Lung (tissue), 12 donors: ENCODE measurements around the gene MAP2K1. TPM values are rescaled to one million over a fixed set of nuclear protein-coding genes. Genes with fewer than 3 reads are reported as not detected.

Experiments used
- ATAC-seq: fragments of 200-7000 bp; cut with Tn5 transposase; one replicate; pipeline ENCODE4 v1.9.1; 2020; ENCODE audit warnings: moderate number of reproducible peaks; ENCODE audit not compliant: insufficient read depth, low FRiP score
- DNase-seq, 3 donors: peaks; one replicate each; pipeline ENCODE4 v3.0.0-alpha.2; 2013 to 2017
- H3K27ac ChIP-seq, 2 donors: one replicate each; pipeline ENCODE4 v1.5.1; 2013; ENCODE audit warnings: mild to moderate bottlenecking in 2 of 2, moderate library complexity in 2 of 2, control low read depth in 1 of 2, inconsistent platforms in 1 of 2, low read depth in 1 of 2, low read length in 1 of 2
- H3K27me3 ChIP-seq, 3 donors: one replicate each; pipeline ENCODE4 v1.5.1; 2013; ENCODE audit warnings: low read length in 2 of 3; ENCODE audit not compliant: control insufficient read depth in 3 of 3, insufficient read depth in 3 of 3
- H3K36me3 ChIP-seq, 4 donors: one replicate each; pipeline ENCODE4 v1.5.1; 2013; ENCODE audit warnings: low read length in 4 of 4, mild to moderate bottlenecking in 1 of 4, moderate library complexity in 1 of 4; ENCODE audit not compliant: control insufficient read depth in 4 of 4, insufficient read depth in 4 of 4
- H3K4me1 ChIP-seq, 5 donors: one replicate each; pipeline ENCODE4 v1.5.1; 2013; ENCODE audit warnings: low read length in 5 of 5, mild to moderate bottlenecking in 2 of 5, moderate library complexity in 1 of 5; ENCODE audit not compliant: control insufficient read depth in 5 of 5, insufficient read depth in 5 of 5
- H3K4me3 ChIP-seq: one replicate; pipeline ENCODE4 v1.5.1; 2013; ENCODE audit warnings: mild to moderate bottlenecking, control low read depth, moderate library complexity
- H3K9ac ChIP-seq, 2 donors: one replicate each; pipeline ENCODE4 v1.5.1; 2013; ENCODE audit warnings: low read length in 2 of 2, control low read depth in 1 of 2; ENCODE audit not compliant: insufficient read depth in 1 of 2
- H3K9me3 ChIP-seq, 4 donors: one replicate each; pipeline ENCODE4 v1.5.1; 2013; ENCODE audit warnings: low read length in 3 of 4, mild to moderate bottlenecking in 1 of 4, moderate library complexity in 1 of 4; ENCODE audit not compliant: control insufficient read depth in 4 of 4, insufficient read depth in 3 of 4
- CTCF ChIP-seq: IDR thresholded peaks from 2 replicates; pipeline ENCODE4 v1.5.1; 2012; ENCODE audit warnings: mild to moderate bottlenecking; ENCODE audit errors: control extremely low read depth, extremely low read depth
- WGBS, 2 donors: extraction: QIAGEN DNeasy Blood & Tissue Kit; methylation state at CpG; one replicate each; pipeline ENCODE4 v1.1.7; 2013; 5-methylcytosine and 5-hydroxymethylcytosine counted together
- polyA plus RNA-seq, 2 donors: library from polyadenylated mRNA; stranded (reverse); fragments of 200-250 nt; gene quantifications; one replicate each; pipeline ENCODE4 v1.2.1, GENCODE V29; 2013
- total RNA-seq, 2 donors: library from RNA; depleted of rRNA in 1 of 2; stranded (reverse); fragments of >200 nt in 1 of 2; gene quantifications; one replicate each; pipeline ENCODE4 v1.2.1, GENCODE V29; 2014 to 2021
- donor health status: control.
- donor health status: control.
- donor health status: Bipolar disorder and iron deficiency.
- donor health status: healthy.
- donor health status: DM: yes; HTN: yes; CAD: no.

Gene MAP2K1
- total and polyA plus RNA-seq, 4 donors, result 19.0 to 64.7 (median 42.7) TPM

DNA sequence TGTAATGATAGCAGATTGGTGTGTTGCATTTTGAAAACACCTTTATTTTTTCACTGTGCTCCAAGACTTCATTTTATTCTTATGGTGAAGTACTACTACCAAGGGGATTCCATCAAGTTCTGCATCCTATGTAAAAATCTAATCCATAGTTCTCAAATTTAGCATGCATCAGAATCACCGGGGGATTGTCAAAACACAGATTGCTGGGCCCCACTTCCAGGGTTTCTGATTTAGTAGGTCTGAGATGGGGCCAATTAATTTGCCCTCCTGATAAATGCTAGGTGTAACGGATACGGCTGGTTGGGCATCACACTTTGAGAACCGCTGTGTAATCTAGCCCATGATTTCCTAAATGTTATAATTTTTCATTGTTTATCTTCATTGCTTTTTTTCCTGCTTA is 119.1 kb downstream of the MAP2K1 start:
- TF ChIP-seq CTCF, result no peak
- Histone ChIP-seq H3K9ac (peak overlapping the region; percentile 92 to 94), H3K4me3 (peak overlapping the region; percentile 63), H3K4me1 (peaks cover 0 to 25% (median 8%) of the 10 kb centered on the region in 5 donors), H3K9me3 (no peaks in the 10 kb centered on the region), H3K36me3 (peaks cover 8 to 26% (median 11%) of the 10 kb centered on the region in 4 donors), H3K27me3 (no peaks in the 10 kb centered on the region), H3K27ac (peak overlapping the region in 1 of 2 donors; percentile 71)
- ATAC-seq, result no peak
- WGBS, 2 donors, result 41 to 54% methylated on average over 4 of the region's 4 CpGs
- peak in 1 of 3 donors; percentile 11 for DNase-seq

- WGBS, 2 donors, result 92 to 93% methylated on average over 3 of the region's 3 CpGs
- no peak overlapping the region for H3K9ac ChIP-seq
- no peak for DNase-seq
These were observed 121.7 kb downstream of the MAP2K1 start for GRCh38 chr15:66508293-66508883.

DNA sequence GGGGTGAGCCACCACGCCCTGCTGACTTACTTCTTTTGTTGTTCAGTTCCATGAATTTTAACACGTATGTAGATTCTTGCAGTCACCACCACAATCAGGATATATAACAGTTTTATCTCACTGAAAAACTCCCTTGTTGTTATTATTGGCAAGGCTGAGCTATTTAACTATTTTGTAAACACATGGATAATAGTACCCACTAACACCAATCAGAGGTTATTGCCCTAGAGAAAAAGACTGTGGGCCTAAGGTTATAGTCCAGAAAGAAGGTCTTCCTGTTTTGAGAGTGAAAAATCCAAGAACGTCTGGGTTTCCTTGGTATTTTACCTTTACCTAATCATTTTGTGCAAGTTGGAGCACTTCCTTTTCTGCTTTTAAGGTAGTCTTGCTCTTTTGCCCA is 127.9 kb downstream of the MAP2K1 start:
- Histone ChIP-seq H3K27ac (no peak overlapping the region), H3K9ac (no peak overlapping the region), H3K9me3 (no peaks in the 10 kb centered on the region), H3K36me3 (peaks cover 0 to 8% (median 3%) of the 10 kb centered on the region in 4 donors), H3K4me3 (no peak overlapping the region), H3K4me1 (no peaks in the 10 kb centered on the region), H3K27me3 (no peaks in the 10 kb centered on the region)
- ATAC-seq, result no peak
- TF ChIP-seq CTCF, result no peak
- no peak for DNase-seq
- WGBS, 2 donors, result 74 to 75% methylated on average over 3 of the region's 3 CpGs

More at GRCh38 chr15:66508293-66508883, 121.7 kb downstream of the MAP2K1 start:
- Histone ChIP-seq H3K9me3 (no peaks in the 10 kb centered on the region), H3K4me3 (no peak overlapping the region), H3K27ac (no peak overlapping the region), H3K27me3 (no peaks in the 10 kb centered on the region), H3K36me3 (peaks cover 0 to 3% (median under 1%) of the 10 kb centered on the region in 4 donors), H3K4me1 (peaks cover 0 to 14% (median 5%) of the 10 kb centered on the region in 5 donors)
- ATAC-seq, result no peak
- no peak for TF ChIP-seq CTCF
